ENCODE measurements around the gene SHC2.
"Not testable (repeated sequence)": the region's sequence is repeated elsewhere in the genome, so short reads cannot be mapped to it uniquely, and the experiment has no call there.

Gene SHC2

DNA sequence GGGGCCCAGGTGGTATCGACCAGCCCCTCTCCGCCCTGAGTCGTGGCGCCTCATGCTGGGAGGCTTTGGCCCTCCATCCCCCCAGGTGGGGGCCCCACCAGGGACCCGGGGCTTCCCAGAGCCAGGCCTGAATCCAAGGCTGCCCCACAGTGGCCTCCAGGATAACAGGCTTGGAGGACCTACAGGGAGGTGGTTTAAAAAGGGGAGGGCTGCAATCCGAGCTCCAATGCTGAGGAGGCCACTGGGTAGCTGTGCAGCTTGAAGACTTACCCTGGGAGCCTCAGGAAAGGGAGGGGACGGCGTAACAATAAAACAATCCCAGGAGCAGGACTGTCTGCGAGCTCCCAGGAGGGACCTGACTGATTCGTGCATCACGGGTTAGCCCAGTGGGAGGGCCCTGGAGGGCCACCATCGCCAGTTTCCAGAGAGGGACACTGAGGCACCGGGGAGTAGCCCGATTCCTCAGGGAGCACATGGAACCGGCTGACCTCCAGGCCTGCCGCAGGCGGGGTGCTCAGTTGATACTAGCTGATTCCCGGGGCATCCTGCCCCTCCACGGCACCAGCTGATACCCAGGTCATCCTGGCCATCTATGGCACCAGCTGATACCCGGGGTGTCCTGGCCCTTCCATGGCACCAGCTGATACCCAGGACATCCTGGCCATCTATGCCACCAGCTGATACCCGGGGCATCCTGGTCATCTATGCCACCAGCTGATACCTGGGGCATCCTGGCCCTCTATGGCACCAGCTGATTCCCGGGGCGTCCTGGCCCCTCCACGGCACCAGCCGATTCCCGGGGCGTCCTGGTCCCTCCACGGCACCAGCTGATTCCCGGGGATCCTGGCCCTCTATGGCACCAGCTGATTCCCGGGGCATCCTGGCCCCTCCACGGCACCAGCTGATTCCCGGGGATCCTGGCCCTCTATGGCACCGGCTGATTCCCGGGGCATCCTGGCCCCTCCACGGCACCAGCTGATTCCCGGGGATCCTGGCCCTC, 48.2 kb downstream of the SHC2 start:
- Histone ChIP-seq H3F3A (ENCODE audit: low read depth) (no peaks in the 10 kb centered on the region), H3K9me3 (ENCODE audit: insufficient read depth, low read depth, low read length) (peaks cover 7% of the 10 kb centered on the region; the same call in 1 of the 2 replicates), H3K4me3 (ENCODE audit: low read length, poor library complexity, severe bottlenecking) (no peak overlapping the region), H3K36me3 (ENCODE audit: insufficient read depth, low read length) (no peaks in the 10 kb centered on the region), H3K79me2 (ENCODE audit: insufficient read depth, low read length) (no peaks in the 10 kb centered on the region), H3K4me2 (ENCODE audit: low read depth, low read length, poor library complexity, severe bottlenecking) (no peak overlapping the region), H3K27me3 (ENCODE audit: insufficient read depth, low read length, poor library complexity, severe bottlenecking) (no peaks in the 10 kb centered on the region), H3K9me2 (replicated peaks; ENCODE audit: low read depth, low read length) (no peaks in the 10 kb centered on the region), H3K4me1 (ENCODE audit: insufficient read depth, low read length, poor library complexity, severe bottlenecking) (peaks cover 8% of the 10 kb centered on the region), H4K20me1 (ENCODE audit: insufficient read depth, low read length, poor library complexity, severe bottlenecking) (no peaks in the 10 kb centered on the region), H2AFZ (ENCODE audit: low read length) (no peak overlapping the region), H3K9ac (ENCODE audit: low read depth, low read length, poor library complexity, severe bottlenecking) (no peak overlapping the region)
- TF ChIP-seq, protein P1, sequence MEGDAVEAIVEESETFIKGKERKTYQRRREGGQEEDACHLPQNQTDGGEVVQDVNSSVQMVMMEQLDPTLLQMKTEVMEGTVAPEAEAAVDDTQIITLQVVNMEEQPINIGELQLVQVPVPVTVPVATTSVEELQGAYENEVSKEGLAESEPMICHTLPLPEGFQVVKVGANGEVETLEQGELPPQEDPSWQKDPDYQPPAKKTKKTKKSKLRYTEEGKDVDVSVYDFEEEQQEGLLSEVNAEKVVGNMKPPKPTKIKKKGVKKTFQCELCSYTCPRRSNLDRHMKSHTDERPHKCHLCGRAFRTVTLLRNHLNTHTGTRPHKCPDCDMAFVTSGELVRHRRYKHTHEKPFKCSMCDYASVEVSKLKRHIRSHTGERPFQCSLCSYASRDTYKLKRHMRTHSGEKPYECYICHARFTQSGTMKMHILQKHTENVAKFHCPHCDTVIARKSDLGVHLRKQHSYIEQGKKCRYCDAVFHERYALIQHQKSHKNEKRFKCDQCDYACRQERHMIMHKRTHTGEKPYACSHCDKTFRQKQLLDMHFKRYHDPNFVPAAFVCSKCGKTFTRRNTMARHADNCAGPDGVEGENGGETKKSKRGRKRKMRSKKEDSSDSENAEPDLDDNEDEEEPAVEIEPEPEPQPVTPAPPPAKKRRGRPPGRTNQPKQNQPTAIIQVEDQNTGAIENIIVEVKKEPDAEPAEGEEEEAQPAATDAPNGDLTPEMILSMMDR (conservative IDR thresholded peaks at IDR 0.05; ENCODE audit: low read length), result no peak
- TF ChIP-seq EZH2phosphoT487 (IDR thresholded peaks at IDR 0.05; ENCODE audit: borderline replicate concordance), result no peak

DNA sequence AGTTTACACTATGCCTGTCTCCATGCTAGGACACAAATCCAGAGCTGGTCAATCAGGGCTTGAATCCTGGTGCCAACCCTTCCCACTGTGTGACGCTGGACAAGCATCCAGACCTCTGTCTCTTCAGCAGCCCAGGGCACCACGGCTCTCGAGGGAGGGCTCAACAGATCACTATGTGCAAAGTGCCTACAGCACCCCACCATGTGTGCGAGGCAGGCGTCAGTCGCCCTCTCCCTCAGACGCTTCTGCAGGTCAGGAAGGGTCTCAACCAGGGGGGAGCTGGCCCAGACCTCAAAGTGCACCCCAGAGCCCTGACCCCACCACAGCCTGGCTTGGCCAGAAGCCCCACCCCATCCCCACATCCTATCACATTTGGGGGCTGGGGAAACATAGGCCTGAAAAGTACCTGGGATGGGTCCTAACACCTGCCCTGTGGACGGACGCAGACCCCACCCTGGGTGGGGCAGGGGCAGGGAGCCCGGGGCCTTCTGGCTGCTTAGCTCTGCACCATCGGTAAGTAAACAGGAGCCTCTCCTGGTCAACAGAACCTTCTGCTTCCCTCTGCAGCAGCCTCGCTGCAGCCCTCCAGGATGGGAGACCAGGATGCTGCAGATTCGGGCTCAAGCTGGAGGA, 49.0 kb downstream of the SHC2 start:
- Histone ChIP-seq H3K9me3 (ENCODE audit: insufficient read depth, low read depth, low read length) (peaks cover 7% of the 10 kb centered on the region; the same call in 1 of the 2 replicates), H3K9ac (ENCODE audit: low read depth, low read length, poor library complexity, severe bottlenecking) (no peak overlapping the region), H3K4me1 (ENCODE audit: insufficient read depth, low read length, poor library complexity, severe bottlenecking) (peaks cover 8% of the 10 kb centered on the region), H4K20me1 (ENCODE audit: insufficient read depth, low read length, poor library complexity, severe bottlenecking) (no peaks in the 10 kb centered on the region), H3K27me3 (ENCODE audit: insufficient read depth, low read length, poor library complexity, severe bottlenecking) (no peaks in the 10 kb centered on the region), H3F3A (ENCODE audit: low read depth) (no peaks in the 10 kb centered on the region), H3K79me2 (ENCODE audit: insufficient read depth, low read length) (no peaks in the 10 kb centered on the region), H3K36me3 (ENCODE audit: insufficient read depth, low read length) (no peaks in the 10 kb centered on the region), H2AFZ (ENCODE audit: low read length) (no peak overlapping the region), H3K4me3 (ENCODE audit: low read length, poor library complexity, severe bottlenecking) (no peak overlapping the region), H3K9me2 (replicated peaks; ENCODE audit: low read depth, low read length) (no peaks in the 10 kb centered on the region), H3K4me2 (ENCODE audit: low read depth, low read length, poor library complexity, severe bottlenecking) (no peak overlapping the region)
- TF ChIP-seq EZH2phosphoT487 (IDR thresholded peaks at IDR 0.05; ENCODE audit: borderline replicate concordance), result no peak
- TF ChIP-seq, protein P1 (conservative IDR thresholded peaks at IDR 0.05; ENCODE audit: low read length), result no peak

DNA sequence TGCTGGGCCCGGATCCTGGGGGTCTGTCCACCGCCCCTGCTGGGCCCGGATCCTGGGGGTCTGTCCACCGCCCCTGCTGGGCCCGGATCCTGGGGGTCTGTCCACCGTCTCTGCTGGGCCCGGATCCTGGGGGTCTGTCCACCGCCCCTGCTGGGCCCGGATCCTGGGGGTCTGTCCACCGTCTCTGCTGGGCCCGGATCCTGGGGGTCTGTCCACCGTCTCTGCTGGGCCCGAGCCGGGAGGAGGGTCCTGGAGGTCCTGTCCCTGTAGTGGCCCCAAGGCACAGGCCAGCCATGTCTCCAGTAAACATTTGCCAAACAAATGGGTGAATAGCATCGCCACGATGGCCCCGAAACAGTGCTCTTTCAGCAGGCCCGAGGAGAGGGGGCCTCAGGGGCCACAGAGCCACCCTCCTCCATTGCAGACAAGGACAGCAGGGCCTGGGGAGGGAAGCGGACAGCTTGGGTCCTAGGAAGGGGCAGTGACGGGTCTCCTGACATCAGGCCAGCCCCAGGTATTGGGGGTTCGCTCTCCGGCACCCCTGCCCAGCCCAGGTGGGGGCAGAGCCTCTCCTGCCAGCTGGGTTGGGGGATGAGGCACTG, 49.6 kb downstream of the SHC2 start:
- H3K27me3 ChIP-seq (ENCODE audit: insufficient read depth, low read length, poor library complexity, severe bottlenecking); H3K9ac ChIP-seq (ENCODE audit: low read depth, low read length, poor library complexity, severe bottlenecking); H3K4me1 ChIP-seq (ENCODE audit: insufficient read depth, low read length, poor library complexity, severe bottlenecking); H3F3A ChIP-seq (ENCODE audit: low read depth); H2AFZ ChIP-seq (ENCODE audit: low read length); H4K20me1 ChIP-seq (ENCODE audit: insufficient read depth, low read length, poor library complexity, severe bottlenecking); H3K36me3 ChIP-seq (ENCODE audit: insufficient read depth, low read length); H3K9me3 ChIP-seq (ENCODE audit: insufficient read depth, low read depth, low read length); H3K4me3 ChIP-seq (ENCODE audit: low read length, poor library complexity, severe bottlenecking); H3K9me2 ChIP-seq (replicated peaks; ENCODE audit: low read depth, low read length); H3K4me2 ChIP-seq (ENCODE audit: low read depth, low read length, poor library complexity, severe bottlenecking); H3K79me2 ChIP-seq (ENCODE audit: insufficient read depth, low read length): not testable (repeated sequence)

All from Loucy (cell line).